Kidney epithelial cell (primary cell): ENCODE results near the gene HSPG2. TPM values are rescaled to one million over a fixed set of nuclear protein-coding genes. Genes with fewer than 3 reads are reported as not detected.

ENCODE experiments used
- DNase-seq: peaks from one replicate; pipeline ENCODE4 v3.0.0-alpha.2; 2010; ENCODE audit warnings: low read depth
- H3K27me3 ChIP-seq: 2 replicates; pipeline ENCODE4 v1.6.0; 2011; ENCODE audit warnings: low read length; ENCODE audit not compliant: control insufficient read depth, insufficient read depth
- H3K36me3 ChIP-seq: 2 replicates; pipeline ENCODE4 v1.5.1; 2011; ENCODE audit warnings: low read length; ENCODE audit not compliant: control insufficient read depth, insufficient read depth
- H3K4me3 ChIP-seq: 2 replicates; pipeline ENCODE4 v1.5.1; 2011; ENCODE audit warnings: low read depth, mild to moderate bottlenecking, control low read depth, low read length
- CTCF ChIP-seq: IDR thresholded peaks from 2 replicates; pipeline ENCODE4 v1.5.1; 2011; ENCODE audit warnings: mild to moderate bottlenecking, moderate library complexity, low read length, control low read depth, inconsistent platforms; ENCODE audit not compliant: insufficient read depth, poor library complexity, severe bottlenecking
- total RNA-seq: library from RNA; depleted of rRNA; stranded (reverse); fragments of >200 nt; gene quantifications from 2 replicates; pipeline ENCODE4 v1.2.3, GENCODE V29; 2015

HSPG2 gene
- total RNA-seq, 1 donor from 2014 or later: 122 TPM

DNA sequence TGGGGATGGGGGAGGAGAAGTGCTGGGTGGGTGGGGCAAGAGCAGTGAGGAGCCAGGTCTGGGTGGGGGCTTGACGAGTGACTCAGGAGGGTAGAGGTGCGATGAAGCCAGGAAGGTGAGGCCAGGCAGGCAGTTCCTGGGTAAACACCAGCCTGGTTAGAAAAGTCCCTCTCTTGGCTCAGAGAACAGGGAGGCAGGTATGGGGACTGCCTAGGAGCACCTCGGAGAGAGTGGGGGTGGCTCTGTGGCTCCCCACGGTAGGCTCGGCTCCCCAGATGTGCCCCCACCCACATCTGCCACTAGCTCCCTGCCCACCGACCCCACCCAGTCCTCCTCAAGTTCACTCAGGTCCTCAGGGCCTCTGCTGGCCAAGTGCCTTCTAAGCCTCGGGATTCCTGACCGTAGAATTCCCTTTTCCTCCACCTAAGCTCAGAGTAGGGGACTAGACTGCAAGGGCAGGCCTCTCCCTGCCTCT, 1.2 kb downstream of the HSPG2 start:
- no peak for TF ChIP-seq CTCF
- peak overlapping the region; percentile 64 for H3K4me3 ChIP-seq
- H3K36me3 ChIP-seq: peaks cover 1% of the 10 kb centered on the region
- DNase-seq: no peak
- no peaks in the 10 kb centered on the region for H3K27me3 ChIP-seq

GRCh38 chr1:21935393-21935804, 1.7 kb downstream of the HSPG2 start:
- Histone ChIP-seq H3K27me3 (no peaks in the 10 kb centered on the region), H3K4me3 (peak overlapping the region; percentile 64), H3K36me3 (peaks cover 1% of the 10 kb centered on the region)
- DNase-seq: no peak
- no peak for TF ChIP-seq CTCF

DNA sequence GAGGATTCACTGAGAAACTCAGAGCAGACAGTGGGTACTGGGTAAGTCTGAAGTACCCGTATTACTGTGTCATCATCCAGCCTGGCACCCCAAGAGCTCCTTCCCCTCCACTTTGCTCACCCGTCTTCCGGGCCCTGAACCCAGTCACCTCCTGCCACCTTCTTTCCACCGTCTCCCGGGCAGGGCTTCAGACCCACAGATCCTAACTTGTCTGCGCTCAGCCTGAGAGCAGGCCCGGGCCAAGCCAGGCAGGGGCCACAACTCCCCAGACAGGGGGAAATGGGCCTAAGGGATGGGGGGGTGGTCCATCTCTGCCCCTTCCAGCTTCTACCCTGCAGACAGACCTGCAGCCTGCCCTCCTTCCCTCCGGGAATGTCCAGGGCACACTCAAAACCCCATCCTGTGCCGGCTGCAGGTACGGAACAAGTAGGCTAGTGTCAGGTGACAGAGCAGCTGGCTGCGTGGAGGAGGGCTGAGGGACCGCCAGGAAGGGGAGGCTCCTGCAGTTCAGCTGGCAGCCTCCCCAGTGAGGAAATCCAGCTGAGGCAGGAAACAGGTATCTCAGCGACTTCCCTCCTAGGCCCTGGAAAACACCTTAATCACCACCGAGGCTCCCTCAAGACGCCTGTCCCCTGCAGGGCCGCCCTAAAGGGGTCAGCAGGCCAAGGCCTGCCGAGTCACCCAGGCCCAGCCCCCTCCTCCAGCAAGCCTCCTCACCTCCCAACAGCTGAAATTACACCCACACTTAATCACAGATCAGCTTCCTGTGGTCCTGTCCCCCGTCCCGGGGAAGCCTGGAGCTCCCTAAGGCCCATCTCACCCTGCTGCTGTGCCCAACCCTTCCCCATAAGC, 3.5 kb downstream of the HSPG2 start:
- Histone ChIP-seq H3K27me3 (no peaks in the 10 kb centered on the region), H3K4me3 (peak overlapping the region; percentile 19), H3K36me3 (peaks cover 3% of the 10 kb centered on the region)
- no peak for TF ChIP-seq CTCF
- DNase-seq: no peak

- Histone ChIP-seq H3K27me3 (no peaks in the 10 kb centered on the region), H3K36me3 (peaks cover 3% of the 10 kb centered on the region), H3K4me3 (no peak overlapping the region)
- TF ChIP-seq CTCF: no peak
- DNase-seq: no peak
Observed at GRCh38 chr1:21932127-21932526, 5.0 kb downstream of the HSPG2 start.

DNA sequence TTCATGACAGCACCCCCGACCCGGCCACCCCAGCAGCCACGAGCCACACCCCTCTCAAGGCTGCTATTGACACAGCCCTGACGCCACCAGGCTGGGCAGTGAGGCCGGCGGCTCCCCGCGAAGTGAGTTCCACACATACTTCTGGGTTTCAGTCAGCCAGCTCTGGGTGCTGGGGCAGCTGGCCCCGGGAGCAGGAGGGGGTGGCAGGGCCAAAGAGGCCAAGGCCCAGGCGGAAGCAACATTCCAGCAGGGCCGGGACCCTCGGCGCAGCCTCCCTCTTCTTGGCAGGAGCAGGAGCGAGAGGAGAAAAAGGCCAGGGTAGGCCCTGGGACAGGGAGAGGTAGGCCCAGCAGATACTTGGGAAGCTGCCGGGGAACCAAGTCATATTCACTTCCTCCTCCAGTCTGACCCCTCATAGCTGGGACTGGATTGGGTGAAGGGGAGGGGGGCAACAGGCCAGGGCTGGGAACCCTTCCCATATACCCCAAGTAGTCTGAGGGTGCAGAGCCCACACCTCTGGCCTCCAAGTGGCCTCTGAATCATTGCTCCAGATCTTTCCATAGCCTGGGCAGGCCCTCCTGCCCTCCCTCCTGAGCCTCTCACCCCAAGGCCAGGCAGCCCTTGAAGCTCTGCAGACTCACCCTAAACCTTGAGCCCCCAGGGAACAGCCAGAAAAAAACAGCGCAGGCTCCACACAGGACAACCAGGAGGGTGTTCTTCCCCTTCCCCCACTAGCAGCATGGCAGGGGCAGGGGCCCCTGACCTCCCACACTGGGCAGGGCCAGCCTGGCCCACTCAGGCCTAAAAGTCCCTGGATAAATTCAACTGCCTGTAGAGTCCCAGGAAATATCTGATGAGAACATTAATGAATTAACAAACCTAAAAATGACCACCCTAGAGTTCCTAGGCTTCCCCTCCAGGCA, 5.7 kb downstream of the HSPG2 start:
- no peak overlapping the region for H3K4me3 ChIP-seq
- no peaks in the 10 kb centered on the region for H3K27me3 ChIP-seq
- no peak for TF ChIP-seq CTCF
- H3K36me3 ChIP-seq: peaks cover 3% of the 10 kb centered on the region
- no peak for DNase-seq
